GM08714 (cell line): Measurements from ENCODE around the gene FOXP4.
"Not testable (repeated sequence)": the region's sequence is repeated elsewhere in the genome, so short reads cannot be mapped to it uniquely, and the experiment has no call there.

Experiments used
- H3K4me3 ChIP-seq: fragments of 200-500 bp; sonication (Bioruptor generic); 2 replicates; pipeline ENCODE4 v1.5.1; 2014; ENCODE audit warnings: mild to moderate bottlenecking, low read length, inconsistent platforms
- ZNF274 ChIP-seq: IDR thresholded peaks from 2 replicates; pipeline ENCODE4 v1.6.1; 2012; ENCODE audit warnings: mild to moderate bottlenecking, low read depth, low read length

FOXP4 gene

GRCh38 chr6:41607736-41608135 is 61.6 kb downstream of the FOXP4 start:
- TF ChIP-seq ZNF274: no peak
- no peak overlapping the region for H3K4me3 ChIP-seq

GRCh38 chr6:41608443-41609151 is 62.4 kb downstream of the FOXP4 start:
- TF ChIP-seq ZNF274: no peak

GRCh38 chr6:41614715-41615114 is 68.5 kb downstream of the FOXP4 start:
- H3K4me3 ChIP-seq: no peak overlapping the region
- no peak for TF ChIP-seq ZNF274

More at GRCh38 chr6:41608443-41609151, 62.4 kb downstream of the FOXP4 start:
- H3K4me3 ChIP-seq: no peak overlapping the region

- no peak for TF ChIP-seq ZNF274
- H3K4me3 ChIP-seq: no peak overlapping the region
Observed at GRCh38 chr6:41615311-41615710, 69.1 kb downstream of the FOXP4 start.

- no peak for TF ChIP-seq ZNF274
- no peak overlapping the region for H3K4me3 ChIP-seq
Observed at GRCh38 chr6:41618598-41618997, 72.4 kb downstream of the FOXP4 start.

GRCh38 chr6:41619193-41619592 is 73.0 kb downstream of the FOXP4 start:
- H3K4me3 ChIP-seq: not testable (repeated sequence)

GRCh38 chr6:41621367-41621766 is 75.2 kb downstream of the FOXP4 start:
- no peak for TF ChIP-seq ZNF274

GRCh38 chr6:41621802-41622201 is 75.6 kb downstream of the FOXP4 start:
- TF ChIP-seq ZNF274: no peak
- H3K4me3 ChIP-seq: no peak overlapping the region

More at GRCh38 chr6:41621367-41621766, 75.2 kb downstream of the FOXP4 start:
- H3K4me3 ChIP-seq: no peak overlapping the region

GRCh38 chr6:41622206-41622988 is 76.2 kb downstream of the FOXP4 start:
- no peak for TF ChIP-seq ZNF274
- H3K4me3 ChIP-seq: no peak overlapping the region

GRCh38 chr6:41623330-41623729 is 77.1 kb downstream of the FOXP4 start:
- no peak for TF ChIP-seq ZNF274
- H3K4me3 ChIP-seq: no peak overlapping the region

- no peak overlapping the region for H3K4me3 ChIP-seq
Observed at GRCh38 chr6:41624621-41625380, 78.6 kb downstream of the FOXP4 start.

GRCh38 chr6:41625442-41625841 is 79.3 kb downstream of the FOXP4 start:
- no peak for TF ChIP-seq ZNF274
- no peak overlapping the region for H3K4me3 ChIP-seq

More at GRCh38 chr6:41624621-41625380, 78.6 kb downstream of the FOXP4 start:
- TF ChIP-seq ZNF274: no peak

- TF ChIP-seq ZNF274: no peak
- H3K4me3 ChIP-seq: no peak overlapping the region
Observed at GRCh38 chr6:41626022-41626421, 79.8 kb downstream of the FOXP4 start.

GRCh38 chr6:41626917-41627316 is 80.7 kb downstream of the FOXP4 start:
- TF ChIP-seq ZNF274: no peak

More at GRCh38 chr6:41626917-41627316, 80.7 kb downstream of the FOXP4 start:
- no peak overlapping the region for H3K4me3 ChIP-seq
